Smooth muscle cell (in vitro differentiated cells): ENCODE results near the gene KSR2. TPM values are rescaled to one million over a fixed set of nuclear protein-coding genes. Genes with fewer than 3 reads are reported as not detected.

Source experiments
- DNase-seq: peaks from one replicate; lab custom pipeline; 2025; ENCODE audit not compliant: unreplicated experiment; lab: John Stamatoyannopoulos, UW
- H2AFZ ChIP-seq: fragments of 200-600 bp; sonication (generic); 2 replicates; pipeline ENCODE4 v1.6.0; 2016; ENCODE audit warnings: antibody characterized with exemption, low read depth, mild to moderate bottlenecking
- H3F3A ChIP-seq: fragments of 200-600 bp; sonication (generic); 2 replicates; pipeline ENCODE4 v1.6.0; 2017; ENCODE audit warnings: antibody characterized with exemption, low read depth
- H3K27ac ChIP-seq: fragments of 200-600 bp; sonication (generic); 2 replicates; pipeline ENCODE4 v1.5.1; 2016; ENCODE audit warnings: low read depth, mild to moderate bottlenecking
- H3K27me3 ChIP-seq: fragments of 200-600 bp; sonication (generic); 2 replicates; pipeline ENCODE4 v1.6.1; 2016; ENCODE audit warnings: low read depth, mild to moderate bottlenecking
- H3K36me3 ChIP-seq: fragments of 200-600 bp; sonication (generic); 2 replicates; pipeline ENCODE4 v1.5.1; 2016; ENCODE audit warnings: low read depth
- H3K4me1 ChIP-seq: fragments of 200-600 bp; sonication (generic); 2 replicates; pipeline ENCODE4 v1.5.1; 2016; ENCODE audit warnings: low read depth
- H3K4me2 ChIP-seq: fragments of 200-600 bp; sonication (generic); 2 replicates; pipeline ENCODE4 v1.6.0; 2016; ENCODE audit warnings: mild to moderate bottlenecking
- H3K4me3 ChIP-seq: fragments of 200-600 bp; sonication (generic); 2 replicates; pipeline ENCODE4 v1.5.1; 2016; ENCODE audit warnings: mild to moderate bottlenecking
- H3K79me2 ChIP-seq: fragments of 200-600 bp; sonication (generic); 2 replicates; pipeline ENCODE4 v1.6.0; 2016; ENCODE audit warnings: low read depth, mild to moderate bottlenecking
- H3K9ac ChIP-seq: fragments of 200-600 bp; sonication (generic); 2 replicates; pipeline ENCODE4 v1.6.0; 2016; ENCODE audit warnings: low read depth
- H3K9me3 ChIP-seq: fragments of 200-600 bp; sonication (generic); replicated peaks from 2 replicates; pipeline ENCODE4 v1.5.1; 2016; ENCODE audit warnings: low read depth
- H4K20me1 ChIP-seq: fragments of 200-600 bp; sonication (generic); 2 replicates; pipeline ENCODE4 v1.6.0; 2016; ENCODE audit warnings: low read depth
- WGBS: methylation state at CpG from one replicate; pipeline ENCODE4 v1.1.7; 2016; ENCODE audit warnings: low lambda C conversion rate; 5-methylcytosine and 5-hydroxymethylcytosine counted together
- polyA plus RNA-seq: library from polyadenylated mRNA; unstranded; fragments of >200 nt; fragmentation: Nextera tagmentation; extraction: Ambion mirVana; gene quantifications from 2 replicates; pipeline ENCODE4 v1.2.1, GENCODE V29; 2016
- total RNA-seq: library from RNA; depleted of rRNA; stranded (reverse); fragments of >200 nt; gene quantifications from 2 replicates; pipeline ENCODE4 v1.2.3, GENCODE V29; 2014
- TF ChIP-seq, protein P1 (sequence below): fragments of 200-600 bp; sonication (generic); IDR thresholded peaks from 2 replicates; pipeline ENCODE4 v1.5.1; 2017; ENCODE audit warnings: borderline replicate concordance, mild to moderate bottlenecking, antibody characterized with exemption; ENCODE audit not compliant: insufficient read depth, poor library complexity, severe bottlenecking

KSR2 gene
- total and polyA plus RNA-seq, 2 experiments from 2014 or later = 0.04 TPM; not detected in 1

DNA sequence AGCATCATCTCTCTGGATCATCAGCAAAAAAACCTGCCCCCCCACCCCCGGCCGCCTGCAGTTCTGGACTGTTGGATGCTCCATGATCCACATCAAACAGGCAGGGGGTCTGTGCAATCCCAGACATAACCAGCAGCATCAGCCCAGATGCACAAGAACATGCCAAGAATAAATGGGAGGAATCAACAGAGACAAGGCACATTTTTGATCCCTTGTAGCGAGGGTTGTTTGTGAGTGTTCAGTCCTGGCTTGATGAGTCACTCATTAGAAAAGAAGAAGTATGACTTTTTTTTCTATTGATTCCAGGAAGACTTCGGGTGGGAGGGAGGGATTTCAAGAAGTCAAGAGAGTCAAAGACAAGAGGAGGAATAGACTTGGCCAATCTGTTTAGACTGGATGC is 244.2 kb downstream of the KSR2 start:
- Histone ChIP-seq H3K4me3 (no peak overlapping the region), H3K36me3 (no peaks in the 10 kb centered on the region), H3K4me1 (no peaks in the 10 kb centered on the region), H3K79me2 (no peaks in the 10 kb centered on the region), H4K20me1 (no peaks in the 10 kb centered on the region), H3F3A (no peaks in the 10 kb centered on the region), H3K9me3 (no peaks in the 10 kb centered on the region), H3K9ac (no peak overlapping the region), H3K27me3 (peaks cover 6% of the 10 kb centered on the region), H3K27ac (no peak overlapping the region), H2AFZ (no peak overlapping the region), H3K4me2 (no peak overlapping the region)
- 63% methylated on average over 3 of the region's 4 CpGs for WGBS
- DNase-seq = no peak
- TF ChIP-seq, protein P1, sequence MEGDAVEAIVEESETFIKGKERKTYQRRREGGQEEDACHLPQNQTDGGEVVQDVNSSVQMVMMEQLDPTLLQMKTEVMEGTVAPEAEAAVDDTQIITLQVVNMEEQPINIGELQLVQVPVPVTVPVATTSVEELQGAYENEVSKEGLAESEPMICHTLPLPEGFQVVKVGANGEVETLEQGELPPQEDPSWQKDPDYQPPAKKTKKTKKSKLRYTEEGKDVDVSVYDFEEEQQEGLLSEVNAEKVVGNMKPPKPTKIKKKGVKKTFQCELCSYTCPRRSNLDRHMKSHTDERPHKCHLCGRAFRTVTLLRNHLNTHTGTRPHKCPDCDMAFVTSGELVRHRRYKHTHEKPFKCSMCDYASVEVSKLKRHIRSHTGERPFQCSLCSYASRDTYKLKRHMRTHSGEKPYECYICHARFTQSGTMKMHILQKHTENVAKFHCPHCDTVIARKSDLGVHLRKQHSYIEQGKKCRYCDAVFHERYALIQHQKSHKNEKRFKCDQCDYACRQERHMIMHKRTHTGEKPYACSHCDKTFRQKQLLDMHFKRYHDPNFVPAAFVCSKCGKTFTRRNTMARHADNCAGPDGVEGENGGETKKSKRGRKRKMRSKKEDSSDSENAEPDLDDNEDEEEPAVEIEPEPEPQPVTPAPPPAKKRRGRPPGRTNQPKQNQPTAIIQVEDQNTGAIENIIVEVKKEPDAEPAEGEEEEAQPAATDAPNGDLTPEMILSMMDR = no peak

- H3K27ac ChIP-seq = no peak overlapping the region
- H4K20me1 ChIP-seq = no peaks in the 10 kb centered on the region
- H3K27me3 ChIP-seq = peaks cover 14% of the 10 kb centered on the region
- no peaks in the 10 kb centered on the region for H3K36me3 ChIP-seq
- no peak overlapping the region for H3K9ac ChIP-seq
- H3K4me3 ChIP-seq = no peak overlapping the region
- DNase-seq = no peak
- 65% methylated on average over 4 of the region's 4 CpGs for WGBS
- H3F3A ChIP-seq = no peaks in the 10 kb centered on the region
- no peak overlapping the region for H2AFZ ChIP-seq
- H3K4me2 ChIP-seq = no peak overlapping the region
- no peaks in the 10 kb centered on the region for H3K9me3 ChIP-seq
- no peaks in the 10 kb centered on the region for H3K79me2 ChIP-seq
- no peaks in the 10 kb centered on the region for H3K4me1 ChIP-seq
- TF ChIP-seq, protein P1 = no peak
Observed at GRCh38 chr12:117718559-117718958, 250.2 kb downstream of the KSR2 start.

- Histone ChIP-seq H3K36me3 (no peaks in the 10 kb centered on the region), H3K27ac (no peak overlapping the region)
Observed at GRCh38 chr12:117718141-117718540, 250.6 kb downstream of the KSR2 start.

DNA sequence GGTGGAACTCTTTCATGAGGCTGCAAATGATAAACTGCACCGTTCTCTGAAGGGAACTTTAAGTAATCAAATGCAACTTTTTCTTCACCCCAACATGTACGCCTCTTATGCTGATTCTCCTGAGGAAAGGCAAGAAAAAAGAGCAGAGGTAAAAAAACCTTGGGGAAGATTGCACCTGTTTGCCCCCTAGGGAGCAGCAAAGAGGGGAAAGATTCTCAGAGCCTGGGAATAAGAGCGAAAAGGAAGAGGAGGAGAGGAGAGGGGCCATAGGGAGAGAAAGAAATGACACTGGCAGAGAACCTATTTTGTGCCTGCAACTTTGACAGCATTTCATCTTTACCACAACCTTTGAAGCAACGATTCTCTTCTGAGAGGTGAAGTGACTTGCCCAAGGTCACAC is 254.6 kb downstream of the KSR2 start:
- H3K27ac ChIP-seq = no peak overlapping the region
- H3K27me3 ChIP-seq = peaks cover 17% of the 10 kb centered on the region
- H3K36me3 ChIP-seq = no peaks in the 10 kb centered on the region
- H3K4me2 ChIP-seq = no peak overlapping the region
- no peak overlapping the region for H3K9ac ChIP-seq
- H3K4me1 ChIP-seq = no peaks in the 10 kb centered on the region
- H3K4me3 ChIP-seq = no peak overlapping the region
- no peaks in the 10 kb centered on the region for H3F3A ChIP-seq
- WGBS = 56% methylated on average over 4 of the region's 4 CpGs
- no peaks in the 10 kb centered on the region for H3K9me3 ChIP-seq
- H4K20me1 ChIP-seq = no peaks in the 10 kb centered on the region
- no peaks in the 10 kb centered on the region for H3K79me2 ChIP-seq
- DNase-seq = no peak
- H2AFZ ChIP-seq = no peak overlapping the region
- TF ChIP-seq, protein P1 = no peak

More at GRCh38 chr12:117718141-117718540, 250.6 kb downstream of the KSR2 start:
- Histone ChIP-seq H3K9me3 (no peaks in the 10 kb centered on the region), H3K9ac (no peak overlapping the region), H3K4me1 (no peaks in the 10 kb centered on the region), H3K4me2 (no peak overlapping the region), H3K4me3 (no peak overlapping the region), H4K20me1 (no peaks in the 10 kb centered on the region), H3K79me2 (no peaks in the 10 kb centered on the region), H3F3A (no peaks in the 10 kb centered on the region), H3K27me3 (peaks cover 17% of the 10 kb centered on the region), H2AFZ (no peak overlapping the region)
- TF ChIP-seq, protein P1 = no peak
- DNase-seq = no peak
- 60% methylated on average over 1 of the region's 1 CpG for WGBS
